Measurements from ENCODE around the gene KCTD21.

Gene KCTD21

DNA sequence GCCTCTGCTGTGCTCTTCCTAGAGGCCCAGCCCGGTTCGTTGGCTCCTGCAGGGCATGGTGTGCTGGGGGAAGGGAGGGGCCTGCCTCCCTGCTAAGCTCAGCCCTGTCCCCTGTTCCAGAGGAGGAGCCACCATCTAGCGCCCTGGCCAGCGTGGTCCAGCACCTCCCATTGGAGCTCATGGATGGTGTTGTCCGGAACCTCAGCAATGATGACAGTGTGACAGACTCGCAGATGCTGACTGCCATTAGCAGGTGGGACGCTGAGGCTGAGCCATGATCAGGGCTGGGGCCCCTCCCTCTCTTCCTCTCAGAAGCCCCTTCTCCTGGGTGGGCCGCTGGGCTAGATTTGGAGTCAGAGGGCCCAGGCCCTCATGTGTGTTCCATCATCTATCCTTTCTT, 9.4 kb upstream of the KCTD21 start (continued):
- no peak for TF ChIP-seq POU6F1 (CRISPR knock-in tag; IDR thresholded peaks at IDR 0.05; ENCODE audit: borderline replicate concordance, low read depth)
- TF ChIP-seq TCF4 (CRISPR knock-in tag; IDR thresholded peaks at IDR 0.05; ENCODE audit: borderline replicate concordance): no peak
- TF ChIP-seq, protein P1, sequence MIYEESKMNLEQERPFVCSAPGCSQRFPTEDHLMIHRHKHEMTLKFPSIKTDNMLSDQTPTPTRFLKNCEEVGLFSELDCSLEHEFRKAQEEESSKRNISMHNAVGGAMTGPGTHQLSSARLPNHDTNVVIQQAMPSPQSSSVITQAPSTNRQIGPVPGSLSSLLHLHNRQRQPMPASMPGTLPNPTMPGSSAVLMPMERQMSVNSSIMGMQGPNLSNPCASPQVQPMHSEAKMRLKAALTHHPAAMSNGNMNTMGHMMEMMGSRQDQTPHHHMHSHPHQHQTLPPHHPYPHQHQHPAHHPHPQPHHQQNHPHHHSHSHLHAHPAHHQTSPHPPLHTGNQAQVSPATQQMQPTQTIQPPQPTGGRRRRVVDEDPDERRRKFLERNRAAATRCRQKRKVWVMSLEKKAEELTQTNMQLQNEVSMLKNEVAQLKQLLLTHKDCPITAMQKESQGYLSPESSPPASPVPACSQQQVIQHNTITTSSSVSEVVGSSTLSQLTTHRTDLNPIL (CRISPR knock-in tag; IDR thresholded peaks at IDR 0.05; ENCODE audit: low read depth): no peak

DNA sequence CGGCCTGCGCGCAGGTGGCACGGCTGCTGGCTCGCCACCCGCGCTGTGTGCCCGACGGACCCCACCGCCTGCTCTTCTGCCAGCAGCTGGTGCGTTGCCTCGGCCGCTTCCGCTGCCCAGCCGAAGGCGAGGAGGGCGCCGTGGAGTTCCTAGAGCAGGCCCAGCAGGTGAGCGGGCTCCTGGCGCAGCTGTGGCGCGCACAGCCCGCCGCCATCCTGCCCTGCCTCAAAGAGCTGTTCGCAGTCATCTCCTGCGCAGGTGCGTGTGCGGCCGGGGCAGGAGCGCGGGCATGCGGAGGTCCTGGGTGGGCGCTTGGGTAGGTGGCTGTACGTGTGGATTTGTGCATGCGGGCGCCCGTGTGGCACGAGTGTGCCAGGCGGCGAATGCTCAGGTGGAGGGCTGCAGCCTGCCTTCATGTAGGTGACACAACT, 8.2 kb upstream of the KCTD21 start:
- ATAC-seq: no peak
- no peak for TF ChIP-seq POU6F1 (CRISPR knock-in tag; IDR thresholded peaks at IDR 0.05; ENCODE audit: borderline replicate concordance, low read depth)
- no peak for TF ChIP-seq TCF4 (CRISPR knock-in tag; IDR thresholded peaks at IDR 0.05; ENCODE audit: borderline replicate concordance)
- no peak for TF ChIP-seq RARB (CRISPR knock-in tag; IDR thresholded peaks at IDR 0.05)
- no peak for TF ChIP-seq SNAI2 (CRISPR knock-in tag; IDR thresholded peaks at IDR 0.05)
- no peak for TF ChIP-seq ZFP3 (CRISPR knock-in tag; IDR thresholded peaks at IDR 0.05)
- TF ChIP-seq ARNTL (CRISPR knock-in tag; IDR thresholded peaks at IDR 0.05; ENCODE audit: borderline replicate concordance, low read depth): no peak
- TF ChIP-seq ZNF70 (CRISPR knock-in tag; IDR thresholded peaks at IDR 0.05): no peak
- no peak for TF ChIP-seq TOX (CRISPR knock-in tag; IDR thresholded peaks at IDR 0.05; ENCODE audit: borderline replicate concordance)
- no peak for TF ChIP-seq CSRNP3 (CRISPR knock-in tag; IDR thresholded peaks at IDR 0.05)
- TF ChIP-seq PATZ1 (CRISPR knock-in tag; IDR thresholded peaks at IDR 0.05; ENCODE audit: borderline replicate concordance): no peak
- no peak for TF ChIP-seq TSHZ2 (CRISPR knock-in tag; IDR thresholded peaks at IDR 0.05)
- TF ChIP-seq ZNF8 (CRISPR knock-in tag; IDR thresholded peaks at IDR 0.05): no peak
- TF ChIP-seq, protein P1 (CRISPR knock-in tag; IDR thresholded peaks at IDR 0.05; ENCODE audit: low read depth): no peak
- TF ChIP-seq OSR1 (CRISPR knock-in tag; IDR thresholded peaks at IDR 0.05): no peak
- TF ChIP-seq ZFP30 (CRISPR knock-in tag; IDR thresholded peaks at IDR 0.05): no peak
- no peak for TF ChIP-seq BACH2 (CRISPR knock-in tag; IDR thresholded peaks at IDR 0.05; ENCODE audit: borderline replicate concordance)

Data from SK-N-SH treated with all-trans-retinoic acid at 6 μM for 48 hours (cell line).